ENCODE data around the gene USP9X. TPM values are rescaled to one million over a fixed set of nuclear protein-coding genes. Genes with fewer than 3 reads are reported as not detected.

Gene USP9X
- total and polyA plus RNA-seq, 2 of the 8 experiments (the other 6 are each of a cell fraction or from before 2014, with no cell fraction given), result 79.2 to 300 TPM

GRCh38 chrX:41145920-41146608 lies 60.8 kb downstream of the USP9X start (continued):
- TF ChIP-seq RBBP5 (IDR thresholded peaks at IDR 0.05; ENCODE audit: borderline replicate concordance, low read depth, low read length) (no peak), CBX5 (IDR thresholded peaks at IDR 0.05; ENCODE audit: low read depth, low read length) (no peak), NRF1 (IDR thresholded peaks at IDR 0.05; ENCODE audit: low read depth, low read length) (no peak), SP4 (IDR thresholded peaks at IDR 0.05; ENCODE audit: low read length) (no peak), TEAD4 (IDR thresholded peaks at IDR 0.05; ENCODE audit: low read depth, low read length) (no peak)

Measured in H1 (cell line).